Measurements from ENCODE around the gene UBALD1.

GRCh38 chr16:4655801-4656200, 41.1 kb upstream of the UBALD1 start:
- no peak for TF ChIP-seq REST (IDR thresholded peaks at IDR 0.05; ENCODE audit: insufficient read depth in 1 of 2, low read depth in 2 of 2, low read length in 2 of 2)
- no peak for TF ChIP-seq TAF1 (IDR thresholded peaks at IDR 0.05; ENCODE audit: borderline replicate concordance, insufficient read depth, low read length)
- no peak for TF ChIP-seq POLR2AphosphoS5 (IDR thresholded peaks at IDR 0.05; ENCODE audit: low read depth, low read length)

Data from PFSK-1 (cell line).